WI38 (cell line): ENCODE measurements around the gene IL1RAPL2.

ENCODE experiments used
- H3K4me3 ChIP-seq: 2 replicates; pipeline ENCODE4 v1.5.1; 2011; ENCODE audit warnings: low read depth, mild to moderate bottlenecking, control low read depth, low read length
- CTCF ChIP-seq: IDR thresholded peaks from 2 replicates; pipeline ENCODE4 v1.5.1; 2012; ENCODE audit warnings: low read depth, mild to moderate bottlenecking, control low read depth, low read length

Gene IL1RAPL2

GRCh38 chrX:104749951-104750610 lies 184.1 kb downstream of the IL1RAPL2 start:
- no peak for TF ChIP-seq CTCF
- H3K4me3 ChIP-seq, result no peak overlapping the region

- no peak overlapping the region for H3K4me3 ChIP-seq
- TF ChIP-seq CTCF, result no peak
These were observed 196.6 kb downstream of the IL1RAPL2 start for GRCh38 chrX:104762641-104763040.

- TF ChIP-seq CTCF, result no peak
- no peak overlapping the region for H3K4me3 ChIP-seq
These were observed 223.8 kb downstream of the IL1RAPL2 start for GRCh38 chrX:104789784-104790183.

DNA sequence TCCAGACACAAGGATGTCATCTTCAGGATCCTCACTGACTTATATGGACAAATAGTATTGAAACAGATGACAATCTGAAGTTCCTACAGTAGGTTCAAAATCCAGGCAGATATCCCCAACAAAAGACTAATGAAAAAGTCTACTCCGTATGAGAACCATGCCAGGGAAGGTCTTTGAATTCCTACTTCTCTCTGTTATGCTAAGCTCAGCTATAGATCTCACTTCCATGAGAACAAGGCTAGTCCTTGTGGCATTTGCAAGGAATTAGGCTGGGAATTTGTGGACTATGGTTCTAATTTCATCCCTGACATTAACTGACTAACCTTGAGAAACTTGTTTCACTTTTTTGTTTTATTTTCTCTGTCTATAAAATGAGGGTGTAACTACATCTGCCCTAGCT lies 229.8 kb downstream of the IL1RAPL2 start:
- TF ChIP-seq CTCF, result no peak
- no peak overlapping the region for H3K4me3 ChIP-seq

DNA sequence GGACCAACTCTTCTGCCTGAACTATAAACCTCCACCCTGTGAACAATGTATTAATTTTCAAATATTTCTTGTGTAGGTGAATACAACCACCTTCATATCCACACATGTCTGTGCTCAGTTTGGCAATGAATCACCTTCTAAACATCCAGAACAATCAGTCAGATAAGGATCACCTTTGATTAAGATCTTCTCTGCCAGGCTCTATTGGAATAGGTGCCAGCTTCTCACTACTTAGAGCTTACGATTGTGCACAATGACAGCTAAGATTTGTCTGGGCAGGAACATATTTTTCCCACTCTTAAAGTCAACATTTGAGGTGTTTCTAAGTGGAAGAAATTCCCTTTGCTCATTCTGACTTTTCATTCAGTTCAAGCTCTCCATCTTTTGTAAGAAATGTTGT lies 237.2 kb downstream of the IL1RAPL2 start:
- no peak overlapping the region for H3K4me3 ChIP-seq
- no peak for TF ChIP-seq CTCF

DNA sequence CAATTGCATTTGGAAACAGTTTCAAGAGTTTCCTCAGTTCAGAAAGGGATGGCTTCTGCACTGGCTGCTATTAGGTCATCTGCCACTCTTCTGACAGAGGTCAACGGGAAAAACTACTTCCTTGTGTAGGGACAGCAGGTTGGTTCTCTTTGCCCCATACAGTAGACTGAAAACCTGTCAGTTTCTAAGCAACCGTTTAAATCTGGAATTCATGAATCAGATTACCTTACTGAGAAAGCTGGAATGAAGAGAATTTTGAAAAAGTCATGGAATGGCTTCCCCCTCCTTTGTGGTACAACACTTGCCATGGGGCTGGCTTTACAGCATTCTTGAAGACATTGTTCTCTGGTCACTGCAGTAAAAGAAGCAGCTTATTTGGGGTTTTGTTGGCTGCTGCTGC lies 240.3 kb downstream of the IL1RAPL2 start:
- no peak for TF ChIP-seq CTCF
- H3K4me3 ChIP-seq, result no peak overlapping the region

- no peak for TF ChIP-seq CTCF
These were observed 267.4 kb downstream of the IL1RAPL2 start for GRCh38 chrX:104833401-104833800.

More at GRCh38 chrX:104833401-104833800, 267.4 kb downstream of the IL1RAPL2 start:
- H3K4me3 ChIP-seq, result no peak overlapping the region
